ENCODE measurements around the gene NTMT2.
"Not testable (repeated sequence)": the region's sequence is repeated elsewhere in the genome, so short reads cannot be mapped to it uniquely, and the experiment has no call there.

GRCh38 chr1:170170513-170170912, 24.8 kb downstream of the NTMT2 start:
- TF ChIP-seq CTCF (IDR thresholded peaks at IDR 0.05; ENCODE audit: low read depth, low read length); EZH2phosphoT487 (IDR thresholded peaks at IDR 0.05; ENCODE audit: low read depth): not testable (repeated sequence)

Measured in OCI-LY3 (cell line).